Vagina (tissue), 2 donors: Measurements from ENCODE around the gene TGFB2.

Experiments used
- POLR2A ChIP-seq, 2 donors: fragments of 450-650 bp; IDR thresholded peaks; one replicate each; pipeline ENCODE4 v1.6.1; 2017; ENCODE audit warnings: antibody characterized with exemption in 2 of 2, mild to moderate bottlenecking in 2 of 2, moderate library complexity in 2 of 2
- POLR2AphosphoS5 ChIP-seq, 2 donors: sonication (generic); formaldehyde crosslinking; IDR thresholded peaks; one replicate each; pipeline ENCODE4 v1.9.0; 2017; ENCODE audit warnings: antibody characterized with exemption in 2 of 2, mild to moderate bottlenecking in 2 of 2, low read depth in 1 of 2; ENCODE audit not compliant: insufficient read depth in 1 of 2
- TF ChIP-seq, protein P1 (sequence below), 3 experiments: fragments of 450-650 bp in 2 of 3; fragments of 200-600 bp in 1 of 3; sonication (generic) in 1 of 3; IDR thresholded peaks; one replicate each; pipeline ENCODE4 v1.5.1; 2017 to 2019; ENCODE audit warnings: antibody characterized with exemption in 3 of 3, mild to moderate bottlenecking in 2 of 3, moderate library complexity in 2 of 3

DNA sequence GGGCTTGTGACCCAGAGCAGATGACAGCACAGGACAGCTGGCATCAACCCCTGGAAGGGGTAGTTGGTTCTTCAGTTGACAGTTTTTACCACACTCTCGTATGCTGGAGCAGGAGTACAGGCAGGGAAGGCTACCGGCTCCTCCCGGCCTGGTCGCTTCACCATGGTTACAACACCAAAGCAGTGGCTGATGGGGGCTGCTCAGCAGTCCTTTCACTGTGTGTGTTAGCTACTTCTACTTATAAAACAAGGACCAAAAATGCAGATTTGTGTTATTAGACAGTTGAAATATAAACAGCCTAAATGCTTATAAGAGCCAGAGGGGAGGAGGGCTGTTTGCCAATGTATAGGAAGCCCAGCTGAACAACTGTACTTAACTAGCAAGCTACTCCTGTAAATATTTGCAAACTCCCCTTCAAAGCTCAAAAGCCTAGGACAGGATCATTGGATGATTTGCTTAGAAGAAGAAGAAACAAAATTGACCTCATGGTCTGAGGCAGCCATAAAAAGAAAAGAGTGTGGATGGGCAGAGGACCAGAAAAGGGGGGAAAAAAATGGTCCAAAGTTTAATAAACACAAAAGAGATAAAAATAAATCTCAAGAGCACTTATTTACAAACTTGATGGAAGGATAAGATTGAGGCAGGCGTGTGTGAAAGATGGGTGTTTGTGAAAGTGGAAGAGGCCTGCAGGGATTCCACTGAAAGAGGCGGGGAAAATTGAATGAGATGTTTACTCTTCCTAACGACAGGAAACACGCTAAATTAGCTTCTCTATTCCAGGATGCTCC, 57.1 kb downstream of the TGFB2 start:
- TF ChIP-seq, protein P1, sequence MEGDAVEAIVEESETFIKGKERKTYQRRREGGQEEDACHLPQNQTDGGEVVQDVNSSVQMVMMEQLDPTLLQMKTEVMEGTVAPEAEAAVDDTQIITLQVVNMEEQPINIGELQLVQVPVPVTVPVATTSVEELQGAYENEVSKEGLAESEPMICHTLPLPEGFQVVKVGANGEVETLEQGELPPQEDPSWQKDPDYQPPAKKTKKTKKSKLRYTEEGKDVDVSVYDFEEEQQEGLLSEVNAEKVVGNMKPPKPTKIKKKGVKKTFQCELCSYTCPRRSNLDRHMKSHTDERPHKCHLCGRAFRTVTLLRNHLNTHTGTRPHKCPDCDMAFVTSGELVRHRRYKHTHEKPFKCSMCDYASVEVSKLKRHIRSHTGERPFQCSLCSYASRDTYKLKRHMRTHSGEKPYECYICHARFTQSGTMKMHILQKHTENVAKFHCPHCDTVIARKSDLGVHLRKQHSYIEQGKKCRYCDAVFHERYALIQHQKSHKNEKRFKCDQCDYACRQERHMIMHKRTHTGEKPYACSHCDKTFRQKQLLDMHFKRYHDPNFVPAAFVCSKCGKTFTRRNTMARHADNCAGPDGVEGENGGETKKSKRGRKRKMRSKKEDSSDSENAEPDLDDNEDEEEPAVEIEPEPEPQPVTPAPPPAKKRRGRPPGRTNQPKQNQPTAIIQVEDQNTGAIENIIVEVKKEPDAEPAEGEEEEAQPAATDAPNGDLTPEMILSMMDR (IDR thresholded peaks at IDR 0.05) = no peak
- TF ChIP-seq POLR2A (IDR thresholded peaks at IDR 0.05) (no peak), POLR2AphosphoS5 (IDR thresholded peaks at IDR 0.05; ENCODE audit: insufficient read depth in 1 of 2, low read depth in 1 of 2) (no peak)
